OCI-LY3 (cell line): ENCODE measurements around the gene HNRNPF.

ENCODE experiments used
- CTCF ChIP-seq: fragments of 200-600, 300-600 bp; sonication (generic); IDR thresholded peaks from 2 replicates; pipeline ENCODE4 v1.5.1; 2014; ENCODE audit warnings: antibody characterized with exemption, low read length, low read depth
- EZH2phosphoT487 ChIP-seq: fragments of 200-600 bp; shearing (Covaris generic); IDR thresholded peaks from 2 replicates; pipeline ENCODE4 v1.6.1; 2018; ENCODE audit warnings: antibody characterized with exemption, mixed run types, low read depth

GRCh38 chr10:43376046-43376635, 32.8 kb downstream of the HNRNPF start:
- TF ChIP-seq CTCF (no peak), EZH2phosphoT487 (no peak)
